ENCODE results near the gene CCL28.

DNA sequence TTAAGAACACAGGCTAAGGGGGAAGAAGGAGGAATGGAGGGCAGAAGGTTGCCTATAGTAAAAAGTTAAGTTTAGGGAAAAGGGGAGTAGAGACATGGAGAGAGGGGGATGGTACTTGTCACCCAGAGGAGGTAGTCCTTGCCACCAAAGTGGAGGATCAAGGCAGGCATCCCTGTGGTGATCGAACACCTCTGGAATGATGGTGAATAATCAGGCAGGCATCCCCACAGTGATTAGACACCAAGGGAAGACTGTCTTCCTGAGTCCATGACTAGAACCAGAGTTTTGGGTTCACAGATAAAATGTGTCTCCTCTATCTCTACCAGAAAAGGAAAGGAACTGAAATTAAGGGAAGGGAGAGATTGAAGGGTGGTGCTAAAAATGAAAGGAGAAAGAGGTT is 79.8 kb downstream of the CCL28 start:
- no peak for TF ChIP-seq CTCF (IDR thresholded peaks at IDR 0.05)
- no peak for TF ChIP-seq POLR2A (IDR thresholded peaks at IDR 0.05)
